DOHH2 (cell line): Measurements from ENCODE around the gene AP1M2.

Source experiments
- EZH2phosphoT487 ChIP-seq: fragments of 200-600 bp; sonication (generic); IDR thresholded peaks from 2 replicates; pipeline ENCODE4 v1.6.1; 2017; ENCODE audit warnings: borderline replicate concordance, mild to moderate bottlenecking, antibody characterized with exemption, low read length, moderate library complexity, mixed read lengths
- TF ChIP-seq, protein P1 (sequence below): fragments of 200-600 bp; sonication (generic); IDR thresholded peaks from one replicate; pipeline ENCODE4 v1.5.1; 2014; ENCODE audit warnings: antibody characterized with exemption, mild to moderate bottlenecking, low read depth, low read length; ENCODE audit not compliant: poor library complexity, severe bottlenecking

DNA sequence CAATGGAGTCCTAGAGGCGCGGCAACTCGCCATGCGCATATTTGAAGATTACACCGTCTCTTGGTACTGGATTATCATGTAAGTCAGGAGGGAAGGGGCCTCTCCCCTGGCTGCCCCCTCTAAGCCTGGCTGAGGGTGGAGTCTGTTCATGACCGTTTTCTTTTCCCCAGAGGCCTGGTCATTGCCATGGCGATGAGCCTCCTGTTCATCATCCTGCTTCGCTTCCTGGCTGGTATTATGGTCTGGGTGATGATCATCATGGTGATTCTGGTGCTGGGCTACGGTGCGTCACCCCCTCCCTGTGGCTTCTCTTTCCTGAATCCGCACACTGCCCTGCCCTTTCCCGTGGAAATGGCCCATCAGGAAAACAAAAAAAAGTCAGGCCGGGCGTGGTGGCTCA, 44.8 kb upstream of the AP1M2 start:
- TF ChIP-seq, protein P1, sequence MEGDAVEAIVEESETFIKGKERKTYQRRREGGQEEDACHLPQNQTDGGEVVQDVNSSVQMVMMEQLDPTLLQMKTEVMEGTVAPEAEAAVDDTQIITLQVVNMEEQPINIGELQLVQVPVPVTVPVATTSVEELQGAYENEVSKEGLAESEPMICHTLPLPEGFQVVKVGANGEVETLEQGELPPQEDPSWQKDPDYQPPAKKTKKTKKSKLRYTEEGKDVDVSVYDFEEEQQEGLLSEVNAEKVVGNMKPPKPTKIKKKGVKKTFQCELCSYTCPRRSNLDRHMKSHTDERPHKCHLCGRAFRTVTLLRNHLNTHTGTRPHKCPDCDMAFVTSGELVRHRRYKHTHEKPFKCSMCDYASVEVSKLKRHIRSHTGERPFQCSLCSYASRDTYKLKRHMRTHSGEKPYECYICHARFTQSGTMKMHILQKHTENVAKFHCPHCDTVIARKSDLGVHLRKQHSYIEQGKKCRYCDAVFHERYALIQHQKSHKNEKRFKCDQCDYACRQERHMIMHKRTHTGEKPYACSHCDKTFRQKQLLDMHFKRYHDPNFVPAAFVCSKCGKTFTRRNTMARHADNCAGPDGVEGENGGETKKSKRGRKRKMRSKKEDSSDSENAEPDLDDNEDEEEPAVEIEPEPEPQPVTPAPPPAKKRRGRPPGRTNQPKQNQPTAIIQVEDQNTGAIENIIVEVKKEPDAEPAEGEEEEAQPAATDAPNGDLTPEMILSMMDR = no peak
- TF ChIP-seq EZH2phosphoT487 = no peak
